Loucy (cell line): ENCODE measurements around the gene C3orf33.

Source experiments
- H2AFZ ChIP-seq: fragments of 200-600 bp; sonication (generic); 2 replicates; pipeline ENCODE4 v1.6.0; 2016; ENCODE audit warnings: antibody characterized with exemption, mild to moderate bottlenecking, low read length, moderate library complexity
- H3F3A ChIP-seq: fragments of 200-600 bp; 2 replicates; pipeline ENCODE4 v1.6.0; 2016; ENCODE audit warnings: antibody characterized with exemption, low read depth, mild to moderate bottlenecking
- H3K27me3 ChIP-seq: fragments of 200-600 bp; sonication (generic); 2 replicates; pipeline ENCODE4 v1.6.1; 2014; ENCODE audit warnings: low read length, mild to moderate bottlenecking; ENCODE audit not compliant: insufficient read depth, poor library complexity, severe bottlenecking
- H3K36me3 ChIP-seq: fragments of 200-600 bp; sonication (generic); 2 replicates; pipeline ENCODE4 v1.6.1; 2016; ENCODE audit warnings: low read length; ENCODE audit not compliant: insufficient read depth
- H3K4me1 ChIP-seq: fragments of 200-600 bp; sonication (generic); 2 replicates; pipeline ENCODE4 v1.5.1; 2014; ENCODE audit warnings: low read length, mild to moderate bottlenecking; ENCODE audit not compliant: insufficient read depth, poor library complexity, severe bottlenecking
- H3K4me2 ChIP-seq: fragments of 200-600 bp; sonication (generic); 2 replicates; pipeline ENCODE4 v1.6.0; 2014; ENCODE audit warnings: antibody characterized with exemption, low read length, low read depth, mild to moderate bottlenecking; ENCODE audit not compliant: poor library complexity, severe bottlenecking
- H3K4me3 ChIP-seq: fragments of 200-600 bp; sonication (generic); 2 replicates; pipeline ENCODE4 v1.5.1; 2014; ENCODE audit warnings: low read length, mild to moderate bottlenecking, mixed read lengths; ENCODE audit not compliant: poor library complexity, severe bottlenecking
- H3K79me2 ChIP-seq: fragments of 200-600 bp; sonication (generic); 2 replicates; pipeline ENCODE4 v1.6.1; 2014; ENCODE audit warnings: low read length; ENCODE audit not compliant: insufficient read depth
- H3K9ac ChIP-seq: fragments of 200-600 bp; sonication (generic); 2 replicates; pipeline ENCODE4 v1.6.0; 2014; ENCODE audit warnings: mild to moderate bottlenecking, low read depth, low read length, moderate library complexity; ENCODE audit not compliant: poor library complexity, severe bottlenecking
- H3K9me2 ChIP-seq: fragments of 200-600 bp; sonication (generic); replicated peaks from 2 replicates; pipeline ENCODE4 v1.6.1; 2016; ENCODE audit warnings: low read depth, low read length, mixed read lengths
- H3K9me3 ChIP-seq: fragments of 200-600 bp; sonication (generic); 2 replicates; pipeline ENCODE4 v1.6.1; 2014; ENCODE audit warnings: mild to moderate bottlenecking, antibody characterized with exemption, low read length, low read depth; ENCODE audit not compliant: insufficient read depth
- H4K20me1 ChIP-seq: fragments of 200-600 bp; sonication (generic); 2 replicates; pipeline ENCODE4 v1.6.0; 2014; ENCODE audit warnings: antibody characterized with exemption, low read length, mild to moderate bottlenecking; ENCODE audit not compliant: insufficient read depth, poor library complexity, severe bottlenecking
- CTCF ChIP-seq: fragments of 200-600 bp; sonication (generic); conservative IDR thresholded peaks from 2 replicates; pipeline ENCODE4 v1.5.1; 2014; ENCODE audit warnings: mild to moderate bottlenecking, antibody characterized with exemption, low read length
- EZH2phosphoT487 ChIP-seq: fragments of 200-600 bp; IDR thresholded peaks from 2 replicates; pipeline ENCODE4 v1.6.1; 2018; ENCODE audit warnings: antibody characterized with exemption, mild to moderate bottlenecking, moderate library complexity, borderline replicate concordance

The C3orf33 gene

GRCh38 chr3:155771126-155771525 lies 35.0 kb downstream of the C3orf33 start:
- TF ChIP-seq CTCF (no peak), EZH2phosphoT487 (no peak)
- Histone ChIP-seq H3K4me3 (no peak overlapping the region), H4K20me1 (no peaks in the 10 kb centered on the region), H3K9me2 (no peaks in the 10 kb centered on the region), H3K4me1 (no peaks in the 10 kb centered on the region), H3K9me3 (peaks cover 8% of the 10 kb centered on the region; the same call in 1 of the 2 replicates), H3F3A (no peaks in the 10 kb centered on the region), H3K36me3 (peaks cover 2% of the 10 kb centered on the region; the same call in 1 of the 2 replicates), H2AFZ (no peak overlapping the region), H3K79me2 (no peaks in the 10 kb centered on the region), H3K9ac (no peak overlapping the region), H3K4me2 (no peak overlapping the region), H3K27me3 (no peaks in the 10 kb centered on the region)

GRCh38 chr3:155766206-155766605 lies 39.9 kb downstream of the C3orf33 start:
- Histone ChIP-seq H4K20me1 (no peaks in the 10 kb centered on the region), H3F3A (no peaks in the 10 kb centered on the region), H3K4me1 (peaks cover 4% of the 10 kb centered on the region), H3K4me2 (no peak overlapping the region), H3K36me3 (no peaks in the 10 kb centered on the region), H3K79me2 (no peaks in the 10 kb centered on the region), H3K9ac (no peak overlapping the region), H3K4me3 (no peak overlapping the region), H3K27me3 (no peaks in the 10 kb centered on the region), H2AFZ (no peak overlapping the region), H3K9me3 (peaks cover 8% of the 10 kb centered on the region; the same call in 1 of the 2 replicates), H3K9me2 (no peaks in the 10 kb centered on the region)
- TF ChIP-seq CTCF = no peak
- TF ChIP-seq EZH2phosphoT487 = no peak

GRCh38 chr3:155763870-155764463 lies 42.1 kb downstream of the C3orf33 start:
- no peaks in the 10 kb centered on the region for H3K9me3 ChIP-seq
- H3K79me2 ChIP-seq = no peaks in the 10 kb centered on the region
- H3K9ac ChIP-seq = no peak overlapping the region
- H3K4me1 ChIP-seq = peaks cover 4% of the 10 kb centered on the region
- no peaks in the 10 kb centered on the region for H3F3A ChIP-seq
- H3K9me2 ChIP-seq = no peaks in the 10 kb centered on the region
- TF ChIP-seq CTCF = no peak
- TF ChIP-seq EZH2phosphoT487 = no peak
- no peak overlapping the region for H3K4me2 ChIP-seq
- no peak overlapping the region for H3K4me3 ChIP-seq
- no peaks in the 10 kb centered on the region for H3K27me3 ChIP-seq
- no peak overlapping the region for H2AFZ ChIP-seq
- no peaks in the 10 kb centered on the region for H3K36me3 ChIP-seq
- no peaks in the 10 kb centered on the region for H4K20me1 ChIP-seq
